Measurements from ENCODE around the gene STXBP6. TPM values are rescaled to one million over a fixed set of nuclear protein-coding genes. Genes with fewer than 3 reads are reported as not detected.
A peak's percentile ranks its signal among the peaks of the same experiment; 100 is the strongest.

Gene STXBP6
- total and polyA plus RNA-seq, 2 of the 13 experiments (the other 11 are each of a cell fraction or from before 2014, with no cell fraction given) = 35.3 to 42.8 TPM

- TF ChIP-seq ZNF784 (CRISPR knock-in tag; IDR thresholded peaks at IDR 0.05; ENCODE audit: borderline replicate concordance) (no peak), RERE (CRISPR knock-in tag; IDR thresholded peaks at IDR 0.05; ENCODE audit: low read depth) (0 out of 2 replicates have a peak, but pooled peaks have one; percentile 17), ZBTB10 (CRISPR knock-in tag; IDR thresholded peaks at IDR 0.05; ENCODE audit: borderline replicate concordance) (0 out of 2 replicates have a peak, but pooled peaks have one; percentile 36), RXRB (CRISPR knock-in tag; IDR thresholded peaks at IDR 0.05; ENCODE audit: borderline replicate concordance) (peak; percentile 80), ZMYM4 (CRISPR knock-in tag; IDR thresholded peaks at IDR 0.05) (peak; percentile 54), ZNF703 (CRISPR knock-in tag; IDR thresholded peaks at IDR 0.05; ENCODE audit: borderline replicate concordance) (no peak), ZNF414 (CRISPR knock-in tag; IDR thresholded peaks at IDR 0.05) (peak; percentile 27; the same call in 1 of the 2 replicates), KAT8 (CRISPR knock-in tag; IDR thresholded peaks at IDR 0.05) (peak; percentile 38; the same call in 1 of the 2 replicates), MAX (IDR thresholded peaks at IDR 0.05) (no peak), SNAI1 (CRISPR knock-in tag; IDR thresholded peaks at IDR 0.05; ENCODE audit: borderline replicate concordance) (peak; percentile 55; the same call in 1 of the 2 replicates), BCL3 (CRISPR knock-in tag; IDR thresholded peaks at IDR 0.05) (no peak), ZBTB20 (CRISPR knock-in tag; IDR thresholded peaks at IDR 0.05; ENCODE audit: borderline replicate concordance, low read depth) (0 out of 2 replicates have a peak, but pooled peaks have one; percentile 17), ZNF720 (CRISPR knock-in tag; IDR thresholded peaks at IDR 0.05) (no peak), TBX2 (CRISPR knock-in tag; IDR thresholded peaks at IDR 0.05; ENCODE audit: borderline replicate concordance) (peak; percentile 69), JUNB (CRISPR knock-in tag; IDR thresholded peaks at IDR 0.05; ENCODE audit: borderline replicate concordance) (peak; percentile 62; the same call in 1 of the 2 replicates), NR2C2 (CRISPR knock-in tag; IDR thresholded peaks at IDR 0.05; ENCODE audit: borderline replicate concordance) (no peak; the same call in 1 of the 2 replicates)
These were observed 141.2 kb downstream of the STXBP6 start (continued) for GRCh38 chr14:24908592-24909236.

Data from HepG2 (cell line).